ENCODE results near the gene C10orf90. TPM values are rescaled to one million over a fixed set of nuclear protein-coding genes. Genes with fewer than 3 reads are reported as not detected.

The C10orf90 gene
- total RNA-seq, 2 donors from 2014 or later, result 0.33 TPM; not detected in 1

DNA sequence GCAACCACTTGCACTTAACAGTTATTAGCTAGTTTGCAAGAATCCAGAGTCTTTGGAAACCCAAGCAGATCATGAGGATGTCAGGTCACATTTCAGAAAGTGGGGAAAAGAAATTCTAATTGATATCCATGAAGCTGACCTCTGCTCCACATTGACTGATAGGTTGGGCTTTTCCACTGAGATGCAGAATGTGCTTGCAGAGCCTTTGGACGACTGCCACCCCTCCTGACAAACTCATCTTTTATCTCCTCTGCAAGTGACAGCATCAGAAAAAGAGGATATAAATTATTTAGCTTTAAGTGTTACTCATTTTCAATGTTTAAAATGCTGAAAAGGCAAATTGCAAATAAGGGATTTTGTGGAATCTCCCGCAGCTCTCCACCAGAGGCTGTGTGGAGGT is 75.3 kb downstream of the C10orf90 start:
- no peaks in the 10 kb centered on the region for H3K9me3 ChIP-seq (ENCODE audit: control insufficient read depth, low read length)
- TF ChIP-seq, protein P1, sequence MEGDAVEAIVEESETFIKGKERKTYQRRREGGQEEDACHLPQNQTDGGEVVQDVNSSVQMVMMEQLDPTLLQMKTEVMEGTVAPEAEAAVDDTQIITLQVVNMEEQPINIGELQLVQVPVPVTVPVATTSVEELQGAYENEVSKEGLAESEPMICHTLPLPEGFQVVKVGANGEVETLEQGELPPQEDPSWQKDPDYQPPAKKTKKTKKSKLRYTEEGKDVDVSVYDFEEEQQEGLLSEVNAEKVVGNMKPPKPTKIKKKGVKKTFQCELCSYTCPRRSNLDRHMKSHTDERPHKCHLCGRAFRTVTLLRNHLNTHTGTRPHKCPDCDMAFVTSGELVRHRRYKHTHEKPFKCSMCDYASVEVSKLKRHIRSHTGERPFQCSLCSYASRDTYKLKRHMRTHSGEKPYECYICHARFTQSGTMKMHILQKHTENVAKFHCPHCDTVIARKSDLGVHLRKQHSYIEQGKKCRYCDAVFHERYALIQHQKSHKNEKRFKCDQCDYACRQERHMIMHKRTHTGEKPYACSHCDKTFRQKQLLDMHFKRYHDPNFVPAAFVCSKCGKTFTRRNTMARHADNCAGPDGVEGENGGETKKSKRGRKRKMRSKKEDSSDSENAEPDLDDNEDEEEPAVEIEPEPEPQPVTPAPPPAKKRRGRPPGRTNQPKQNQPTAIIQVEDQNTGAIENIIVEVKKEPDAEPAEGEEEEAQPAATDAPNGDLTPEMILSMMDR (conservative IDR thresholded peaks at IDR 0.05), result peak; percentile 26
- Mint-ChIP-seq H3K27me3 (ENCODE audit: insufficient read depth) (no peaks in the 10 kb centered on the region), H3K4me3 (no peak overlapping the region), H3K9me3 (peaks cover 4% of the 10 kb centered on the region), H3K36me3 (ENCODE audit: low read depth) (no peaks in the 10 kb centered on the region), H3K27ac (no peak overlapping the region), H3K4me1 (peaks cover 23% of the 10 kb centered on the region)
- WGBS, 2 experiments (ENCODE audit: insufficient coverage in 1 of 2, insufficient read length in 1 of 2), result 75 to 97% methylated on average over 1 to 2 of the region's 2 CpGs
- H3K4me1 ChIP-seq (ENCODE audit: control insufficient read depth, insufficient read depth, low read length), result peaks cover 5% of the 10 kb centered on the region
- H3K4me3 ChIP-seq (ENCODE audit: low read length), result no peak overlapping the region
- H3K27ac ChIP-seq (ENCODE audit: low read depth, low read length), result no peak overlapping the region
- H3K36me3 ChIP-seq (ENCODE audit: control insufficient read depth, insufficient read depth, low read length), result no peaks in the 10 kb centered on the region
- no peak overlapping the region for H3K9ac ChIP-seq (ENCODE audit: extremely low read depth, low read length, poor library complexity, severe bottlenecking)
- no peaks in the 10 kb centered on the region for H3K27me3 ChIP-seq (ENCODE audit: control insufficient read depth, insufficient read depth, low read length, poor library complexity, severe bottlenecking)
- no peak for DNase-seq

DNA sequence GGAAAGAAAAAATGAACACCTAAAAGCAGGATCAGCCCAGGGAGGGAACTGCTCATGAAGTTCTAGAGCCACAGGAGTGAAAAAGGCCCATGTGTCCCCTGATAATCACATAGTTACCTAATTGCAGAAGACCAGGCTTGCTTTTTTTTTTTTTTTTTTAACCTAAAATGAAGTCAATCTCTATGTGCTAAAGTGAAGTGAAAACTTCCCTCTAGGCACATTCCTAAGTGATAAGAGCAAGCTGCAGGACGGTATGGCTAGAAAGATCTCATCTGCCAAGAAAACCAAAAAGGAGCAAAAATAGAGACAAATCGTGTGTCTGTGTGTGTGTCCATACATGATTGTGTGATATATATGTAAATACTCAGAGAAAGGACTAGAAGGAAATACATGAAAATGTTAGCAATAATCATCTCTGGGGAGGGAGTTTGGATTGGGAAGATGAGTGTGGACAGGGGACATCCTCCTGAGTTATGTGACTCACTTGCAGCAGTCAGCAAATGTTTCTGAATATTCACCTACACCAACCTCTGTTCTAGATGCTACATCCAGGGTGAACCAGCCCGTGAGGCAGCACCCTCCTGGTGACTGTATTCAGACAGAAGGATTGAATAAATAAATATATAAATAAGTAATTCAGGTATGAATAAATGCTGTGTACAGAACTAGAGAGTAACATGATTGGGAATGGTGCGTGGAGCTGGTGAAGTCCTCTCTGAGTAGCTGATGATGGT is 76.4 kb downstream of the C10orf90 start:
- no peaks in the 10 kb centered on the region for H3K27me3 Mint-ChIP-seq (ENCODE audit: insufficient read depth)

DNA sequence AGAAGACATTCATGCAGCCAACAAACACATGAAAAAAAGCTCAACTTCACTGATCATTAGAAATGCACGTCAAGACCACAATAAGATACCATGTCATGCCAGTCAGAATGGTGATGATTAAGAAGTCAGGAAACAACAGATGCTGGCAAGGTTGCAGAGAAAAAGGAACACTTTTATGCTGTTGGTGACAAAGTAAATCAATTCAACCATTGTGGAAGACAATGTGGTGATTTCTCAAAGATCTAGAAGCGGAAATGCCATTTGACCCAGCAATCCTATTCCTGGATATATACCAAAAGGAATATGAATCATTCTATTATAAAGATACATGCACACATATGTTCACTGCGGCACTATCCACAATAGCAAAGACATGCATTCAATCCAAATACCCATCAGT is 77.6 kb downstream of the C10orf90 start:
- no peak overlapping the region for H3K9ac ChIP-seq (ENCODE audit: extremely low read depth, low read length, poor library complexity, severe bottlenecking)
- no peaks in the 10 kb centered on the region for H3K9me3 ChIP-seq (ENCODE audit: control insufficient read depth, low read length)
- no peak overlapping the region for H3K27ac ChIP-seq (ENCODE audit: low read depth, low read length)
- H3K27me3 ChIP-seq (ENCODE audit: control insufficient read depth, insufficient read depth, low read length, poor library complexity, severe bottlenecking), result no peaks in the 10 kb centered on the region
- H3K36me3 Mint-ChIP-seq (ENCODE audit: low read depth), result no peaks in the 10 kb centered on the region
- H3K9me3 Mint-ChIP-seq, result peaks cover 4% of the 10 kb centered on the region
- WGBS, 2 experiments (ENCODE audit: insufficient coverage in 1 of 2, insufficient read length in 1 of 2), result 72 to 88% methylated on average over 2 of the region's 3 CpGs
- TF ChIP-seq, protein P1 (conservative IDR thresholded peaks at IDR 0.05), result no peak
- no peak overlapping the region for H3K27ac Mint-ChIP-seq
- no peak overlapping the region for H3K4me3 ChIP-seq (ENCODE audit: low read length)
- H3K4me1 Mint-ChIP-seq, result peaks cover 20% of the 10 kb centered on the region
- peaks cover 5% of the 10 kb centered on the region for H3K4me1 ChIP-seq (ENCODE audit: control insufficient read depth, insufficient read depth, low read length)
- H3K27me3 Mint-ChIP-seq (ENCODE audit: insufficient read depth), result no peaks in the 10 kb centered on the region
- H3K36me3 ChIP-seq (ENCODE audit: control insufficient read depth, insufficient read depth, low read length), result no peaks in the 10 kb centered on the region
- no peak overlapping the region for H3K4me3 Mint-ChIP-seq
- no peak for DNase-seq

More for the DNA sequence above, 76.4 kb downstream of the C10orf90 start:
- Histone ChIP-seq H3K27ac (ENCODE audit: low read depth, low read length) (no peak overlapping the region), H3K9me3 (ENCODE audit: control insufficient read depth, low read length) (no peaks in the 10 kb centered on the region), H3K9ac (ENCODE audit: extremely low read depth, low read length, poor library complexity, severe bottlenecking) (no peak overlapping the region), H3K27me3 (ENCODE audit: control insufficient read depth, insufficient read depth, low read length, poor library complexity, severe bottlenecking) (no peaks in the 10 kb centered on the region), H3K36me3 (ENCODE audit: control insufficient read depth, insufficient read depth, low read length) (no peaks in the 10 kb centered on the region), H3K4me1 (ENCODE audit: control insufficient read depth, insufficient read depth, low read length) (peaks cover 5% of the 10 kb centered on the region), H3K4me3 (ENCODE audit: low read length) (no peak overlapping the region)
- Mint-ChIP-seq H3K9me3 (peaks cover 4% of the 10 kb centered on the region), H3K36me3 (ENCODE audit: low read depth) (no peaks in the 10 kb centered on the region), H3K4me3 (no peak overlapping the region), H3K4me1 (peaks cover 20% of the 10 kb centered on the region), H3K27ac (no peak overlapping the region)
- DNase-seq, result no peak
- TF ChIP-seq, protein P1 (conservative IDR thresholded peaks at IDR 0.05), result no peak
- WGBS, 2 experiments (ENCODE audit: insufficient coverage in 1 of 2, insufficient read length in 1 of 2), result 92% methylated on average over 1 to 3 of the region's 4 CpGs

Data from endodermal cell (in vitro differentiated cells).